SHP77 (cell line): ENCODE results near the gene CCL3.
"Not testable (repeated sequence)": the region's sequence is repeated elsewhere in the genome, so short reads cannot be mapped to it uniquely, and the experiment has no call there.

ENCODE experiments used
- DNase-seq, 2 experiments: peaks; one replicate each; lab custom pipeline; 2025; lab: John Stamatoyannopoulos, UW

CCL3 gene

GRCh38 chr17:36089888-36090836, at the start of gene CCL3:
TSS of gene CCL3 (minus strand) at chr17:36090143. CDS start at chr17:36090058, 85 bp downstream.
- no peak for DNase-seq

GRCh38 chr17:36136439-36136838, 46.5 kb upstream of the CCL3 start:
- no peak for DNase-seq

- DNase-seq, result no peak
Measured at GRCh38 chr17:36136036-36136435, 46.1 kb upstream of the CCL3 start.

GRCh38 chr17:36135465-36135864, 45.5 kb upstream of the CCL3 start:
- no peak for DNase-seq

- peak in 1 of 2 experiments; percentile 7 for DNase-seq
Measured at GRCh38 chr17:36133602-36134236, 43.8 kb upstream of the CCL3 start.

- no peak for DNase-seq
Measured at GRCh38 chr17:36132421-36132831, 42.5 kb upstream of the CCL3 start.

GRCh38 chr17:36131931-36132330, 42.0 kb upstream of the CCL3 start:
- no peak for DNase-seq

GRCh38 chr17:36131421-36131820, 41.5 kb upstream of the CCL3 start:
- DNase-seq, result no peak

GRCh38 chr17:36130346-36130745, 40.4 kb upstream of the CCL3 start:
- DNase-seq, result no peak

GRCh38 chr17:36129616-36130015, 39.7 kb upstream of the CCL3 start:
- DNase-seq, result no peak

GRCh38 chr17:36128411-36128978, 38.6 kb upstream of the CCL3 start:
- DNase-seq, result no peak

GRCh38 chr17:36127911-36128310, 38.0 kb upstream of the CCL3 start:
- no peak for DNase-seq

GRCh38 chr17:36127199-36127893, 37.4 kb upstream of the CCL3 start:
- no peak for DNase-seq

- DNase-seq, result no peak
Measured at GRCh38 chr17:36124879-36125824, 35.2 kb upstream of the CCL3 start.

- no peak for DNase-seq
Measured at GRCh38 chr17:36123431-36123830, 33.5 kb upstream of the CCL3 start.

GRCh38 chr17:36121099-36121498, 31.2 kb upstream of the CCL3 start:
- DNase-seq, result not testable (repeated sequence)

- DNase-seq, result no peak
Measured at GRCh38 chr17:36120221-36120620, 30.3 kb upstream of the CCL3 start.

- no peak for DNase-seq
Measured at GRCh38 chr17:36118477-36119353, 28.8 kb upstream of the CCL3 start.

GRCh38 chr17:36117505-36118382, 27.8 kb upstream of the CCL3 start:
- no peak for DNase-seq
